Heart right ventricle (tissue), 16 donors: Measurements from ENCODE around the gene CACNA1G. TPM values are rescaled to one million over a fixed set of nuclear protein-coding genes. Genes with fewer than 3 reads are reported as not detected.

Experiments
- ATAC-seq, 8 donors: fragments of 200-7000 bp; cut with Tn5 transposase; one replicate each; pipeline ENCODE4 v1.9.1; 2020; ENCODE audit warnings: mild to moderate bottlenecking in 8 of 8, moderate library complexity in 8 of 8, moderate number of reproducible peaks in 1 of 8
- DNase-seq, 2 donors: peaks; one replicate each; pipeline ENCODE4 v3.0.0-alpha.2; 2020
- H3K27ac ChIP-seq, 10 donors: fragments of 200-600 bp; sonication (generic) in 2 of 10; one replicate each; pipeline versions ENCODE4 v1.5.0 to v1.8.0; 2020 to 2022; ENCODE audit warnings: mild to moderate bottlenecking in 3 of 10
- H3K27me3 ChIP-seq, 7 donors: fragments of 200-600 bp; one replicate each; pipeline ENCODE4 v1.8.0; 2021 to 2022; ENCODE audit warnings: mild to moderate bottlenecking in 2 of 7
- H3K36me3 ChIP-seq, 9 donors: fragments of 200-600 bp; sonication (generic) in 1 of 9; one replicate each; pipeline versions ENCODE4 v1.5.0 to v1.8.0; 2020 to 2022; ENCODE audit warnings: mild to moderate bottlenecking in 2 of 9
- H3K4me1 ChIP-seq, 9 donors: fragments of 200-600 bp; sonication (generic) in 1 of 9; one replicate each; pipeline versions ENCODE4 v1.5.0 to v1.8.0; 2020 to 2022; ENCODE audit warnings: mild to moderate bottlenecking in 4 of 9
- H3K4me3 ChIP-seq, 10 donors: fragments of 200-600 bp; sonication (generic) in 2 of 10; one replicate each; pipeline versions ENCODE4 v1.5.0 to v1.8.0; 2020 to 2022; ENCODE audit warnings: mild to moderate bottlenecking in 7 of 10, moderate library complexity in 2 of 10
- H3K9me3 ChIP-seq, 11 donors: fragments of 200-600 bp in 10 of 11; sonication (generic) in 2 of 11; one replicate each; pipeline versions ENCODE4 v1.5.0 to v1.8.0; 2013 to 2022; ENCODE audit warnings: mild to moderate bottlenecking in 2 of 11, control low read depth in 1 of 11, moderate library complexity in 1 of 11
- CTCF ChIP-seq, 9 donors: fragments of 200-600 bp; sonication (generic) in 2 of 9; IDR thresholded peaks; one replicate each; pipeline versions ENCODE4 v1.5.0 to v1.8.0; 2021 to 2022; ENCODE audit warnings: antibody characterized with exemption in 9 of 9, mild to moderate bottlenecking in 5 of 9, moderate library complexity in 1 of 9
- WGBS, 2 donors: extraction: QIAGEN DNeasy Blood & Tissue Kit; methylation state at CpG; one replicate each; pipeline ENCODE4 v1.1.7; 2013; ENCODE audit warnings: inconsistent platforms in 1 of 2; 5-methylcytosine and 5-hydroxymethylcytosine counted together
- intact Hi-C, 10 donors: fragments of 100-400 bp; cut with DNase I; formaldehyde crosslinking; loops; one replicate each; pipeline versions ENCODE4 v1.11.1 to v1.14.2; 2022
- polyA plus RNA-seq, 2 donors: library from polyadenylated mRNA; stranded (reverse); fragments of 200-250 nt; gene quantifications; one replicate each; pipeline ENCODE4 v1.2.3, GENCODE V29; 2013
- total RNA-seq, 10 donors: library from RNA; stranded (reverse); fragmentation: NEBNext Ultra II Directional in 3 of 10; extraction: Animal tissue kit (Norgen Biotek cat#: 25700) in 3 of 10; gene quantifications; one replicate each; pipeline versions ENCODE4 v1.2.1 to v1.2.4, GENCODE V29; 2021 to 2023
- donor health status: Arrhythmogenic right ventricular cardiomyopathy.
- donor health status: ischemic (EF 13 %, LVEDD 7.1; RV severe dilation, severe dysfunction).
- donor health status: healthy with polysubstance abuse.
- donor health status: DM: no; HTN: yes; CAD: no.
- donor health status: DM: no; HTN: no; CAD: no.
- donor health status: ischemic (EF 25% LVEDD 6.9; RV normal size, moderate dysfunction).
- donor health status: ischemic (EF 25% LVEDD 5.7; RV mildly dilated, moderate dysfunction).
- donor health status: healthy.
- donor health status: DM: yes; HTN: yes; CAD: no.
- donor health status: Ischemic cardiomyopathy.
- donor health status: ischemic (EF 35%, LVEDD 5.7; RV mildly dilated, moderate dysfunction).
- donor health status: nonischemic (EF 11% LVEDD 7.7; RV severe dilation, severe dysfunction).
- donor health status: DM: yes; HTN: yes; CAD: no.
- donor health status: PGD.
- donor health status: ischemic (EF 29% LVEDD 5.4; RV normal size, mild dysfunction).
- donor health status: nonischemic (EF 23%, LVEDD 6.1; RV moderate dilation, normal function).

CACNA1G gene
- total and polyA plus RNA-seq, 12 donors, result 0.04 to 0.46 (median 0.24) TPM

- DNase-seq (no peak), ATAC-seq (no peak)
- peaks cover 0 to 40% (median 0%) of the 10 kb centered on the region in 9 donors for H3K36me3 ChIP-seq
- H3K27me3 ChIP-seq, result no peaks in the 10 kb centered on the region
- no peaks in the 10 kb centered on the region for H3K9me3 ChIP-seq
- H3K4me3 ChIP-seq, result no peak overlapping the region
- peaks cover 0 to 24% (median 12%) of the 10 kb centered on the region in 9 donors for H3K4me1 ChIP-seq
- H3K27ac ChIP-seq, result no peak overlapping the region
- intact Hi-C loops, result loop anchor here in 9 of 10 donors (5.0 to 10.0 kb wide), 8 partner anchors 67 to 408 kb away; no protein-coding TSS in a partner anchor
- WGBS, 2 donors, result 84 to 90% methylated on average over 18 of the region's 18 CpGs
- no peak for TF ChIP-seq CTCF (IDR thresholded peaks at IDR 0.05)
These were observed 11.7 kb upstream of the CACNA1G start for GRCh38 chr17:50548831-50549230.

- H3K36me3 ChIP-seq, result peaks cover 0 to 40% (median 0%) of the 10 kb centered on the region in 9 donors
- no peak overlapping the region for H3K4me3 ChIP-seq
- DNase-seq (no peak), ATAC-seq (no peak)
- intact Hi-C loops, result loop anchor here in 9 of 10 donors (5.0 to 10.0 kb wide), 8 partner anchors 67 to 408 kb away; no protein-coding TSS in a partner anchor
- no peak overlapping the region for H3K27ac ChIP-seq
- no peak for TF ChIP-seq CTCF (IDR thresholded peaks at IDR 0.05)
- H3K27me3 ChIP-seq, result no peaks in the 10 kb centered on the region
- H3K4me1 ChIP-seq, result peaks cover 0 to 24% (median 12%) of the 10 kb centered on the region in 9 donors
- 91 to 93% methylated on average over 19 of the region's 19 CpGs for WGBS, 2 donors
- H3K9me3 ChIP-seq, result no peaks in the 10 kb centered on the region
These were observed 11.1 kb upstream of the CACNA1G start for GRCh38 chr17:50549256-50549941.

GRCh38 chr17:50549969-50550368, 10.5 kb upstream of the CACNA1G start:
- intact Hi-C loops, result loop anchor here (1.0 to 10.0 kb wide), 18 partner anchors 62 to 407 kb away; no protein-coding TSS in a partner anchor
- TF ChIP-seq CTCF (IDR thresholded peaks at IDR 0.05), result no peak
- no peak overlapping the region for H3K4me3 ChIP-seq
- H3K4me1 ChIP-seq, result peaks cover 0 to 24% (median 12%) of the 10 kb centered on the region in 9 donors
- H3K27me3 ChIP-seq, result no peaks in the 10 kb centered on the region
- no peak for DNase-seq
- ATAC-seq, result no peak
- H3K27ac ChIP-seq, result no peak overlapping the region
- no peaks in the 10 kb centered on the region for H3K9me3 ChIP-seq
- peaks cover 0 to 41% (median 0%) of the 10 kb centered on the region in 9 donors for H3K36me3 ChIP-seq
- WGBS, 2 donors, result 91 to 95% methylated on average over 11 of the region's 11 CpGs

GRCh38 chr17:50550661-50551432, 9.7 kb upstream of the CACNA1G start:
- Histone ChIP-seq H3K36me3 (peaks cover 0 to 50% (median 0%) of the 10 kb centered on the region in 9 donors), H3K4me3 (no peak overlapping the region), H3K27me3 (no peaks in the 10 kb centered on the region), H3K9me3 (no peaks in the 10 kb centered on the region), H3K4me1 (peaks cover 0 to 24% (median 12%) of the 10 kb centered on the region in 9 donors), H3K27ac (peak overlapping the region in 1 of 10 donors; percentile 34)
- DNase-seq (peak; percentile 80 to 84), ATAC-seq (peak; percentile 53 to 83 (median 74))
- intact Hi-C loops, result loop anchor here (1.0 to 5.0 kb wide), 12 partner anchors 61 to 292 kb away; no protein-coding TSS in a partner anchor
- 49 to 54% methylated on average over 32 of the region's 32 CpGs for WGBS, 2 donors
- TF ChIP-seq CTCF (IDR thresholded peaks at IDR 0.05), result peak; percentile 67 to 94 (median 88)
